Muscle of leg (tissue), 11 donors: ENCODE data around the gene DUSP15. TPM values are rescaled to one million over a fixed set of nuclear protein-coding genes. Genes with fewer than 3 reads are reported as not detected.

Source experiments
- DNase-seq: peaks from one replicate; pipeline ENCODE4 v3.0.0; 2013
- H3K27ac ChIP-seq: one replicate; pipeline ENCODE4 v1.5.1; 2013; ENCODE audit warnings: mild to moderate bottlenecking, low read length, control low read depth
- H3K27me3 ChIP-seq: one replicate; pipeline ENCODE4 v1.6.1; 2013; ENCODE audit warnings: low read length; ENCODE audit not compliant: control insufficient read depth, insufficient read depth
- H3K36me3 ChIP-seq: one replicate; pipeline ENCODE4 v1.6.1; 2013; ENCODE audit warnings: low read length; ENCODE audit not compliant: control insufficient read depth, insufficient read depth
- H3K4me1 ChIP-seq: one replicate; pipeline ENCODE4 v1.6.1; 2013; ENCODE audit warnings: low read length; ENCODE audit not compliant: control insufficient read depth, insufficient read depth
- H3K4me3 ChIP-seq: one replicate; pipeline ENCODE4 v1.5.1; 2013; ENCODE audit warnings: low read length, control low read depth
- H3K9me3 ChIP-seq: replicated peaks from 2 replicates; pipeline ENCODE4 v1.6.1; 2013; ENCODE audit warnings: low read depth, low read length; ENCODE audit not compliant: control insufficient read depth
- WGBS: methylation state at CpG from one replicate; pipeline ENCODE4 v1.1.5; 2013; ENCODE audit warnings: missing lambda C conversion rate; ENCODE audit not compliant: insufficient coverage; 5-methylcytosine and 5-hydroxymethylcytosine counted together
- polyA plus RNA-seq, 8 donors: library from polyadenylated mRNA; unstranded; fragments of 120-200 nt; gene quantifications; one replicate each; pipeline versions ENCODE4 v1.2.1 to v1.2.3, GENCODE V29; 2013; ENCODE audit warnings: inconsistent platforms in 1 of 8, low replicate concordance in 1 of 8; ENCODE audit not compliant: insufficient read length in 8 of 8, insufficient read depth in 1 of 8
- total RNA-seq: library from RNA; stranded (reverse); fragments of 120-200 nt; gene quantifications from one replicate; pipeline ENCODE4 v1.2.4, GENCODE V29; 2013

The DUSP15 gene
- total and polyA plus RNA-seq, 9 donors: 1.6 to 5.1 (median 2.4) TPM

DNA sequence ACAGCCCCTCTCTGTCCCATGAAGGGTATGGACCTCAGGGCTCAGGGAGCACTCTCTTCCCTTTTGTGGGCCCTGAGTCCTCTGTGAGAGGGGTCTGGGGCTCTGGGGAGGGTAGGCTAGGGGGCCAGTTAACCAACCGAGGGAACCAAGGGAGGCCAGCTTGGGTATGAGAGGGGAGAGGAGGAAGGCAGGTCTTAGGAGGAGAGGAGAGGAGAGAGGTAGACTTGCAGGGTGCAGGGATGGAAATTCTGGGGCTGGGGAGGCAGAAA, 720 bp downstream of the DUSP15 start:
- Histone ChIP-seq H3K27me3 (peaks cover 20% of the 10 kb centered on the region), H3K27ac (no peak overlapping the region), H3K4me1 (peaks cover 13% of the 10 kb centered on the region), H3K4me3 (peak overlapping the region; percentile 36), H3K9me3 (no peaks in the 10 kb centered on the region), H3K36me3 (no peaks in the 10 kb centered on the region)
- no peak for DNase-seq
- 0% methylated on average over 1 of the region's 1 CpG for WGBS

DNA sequence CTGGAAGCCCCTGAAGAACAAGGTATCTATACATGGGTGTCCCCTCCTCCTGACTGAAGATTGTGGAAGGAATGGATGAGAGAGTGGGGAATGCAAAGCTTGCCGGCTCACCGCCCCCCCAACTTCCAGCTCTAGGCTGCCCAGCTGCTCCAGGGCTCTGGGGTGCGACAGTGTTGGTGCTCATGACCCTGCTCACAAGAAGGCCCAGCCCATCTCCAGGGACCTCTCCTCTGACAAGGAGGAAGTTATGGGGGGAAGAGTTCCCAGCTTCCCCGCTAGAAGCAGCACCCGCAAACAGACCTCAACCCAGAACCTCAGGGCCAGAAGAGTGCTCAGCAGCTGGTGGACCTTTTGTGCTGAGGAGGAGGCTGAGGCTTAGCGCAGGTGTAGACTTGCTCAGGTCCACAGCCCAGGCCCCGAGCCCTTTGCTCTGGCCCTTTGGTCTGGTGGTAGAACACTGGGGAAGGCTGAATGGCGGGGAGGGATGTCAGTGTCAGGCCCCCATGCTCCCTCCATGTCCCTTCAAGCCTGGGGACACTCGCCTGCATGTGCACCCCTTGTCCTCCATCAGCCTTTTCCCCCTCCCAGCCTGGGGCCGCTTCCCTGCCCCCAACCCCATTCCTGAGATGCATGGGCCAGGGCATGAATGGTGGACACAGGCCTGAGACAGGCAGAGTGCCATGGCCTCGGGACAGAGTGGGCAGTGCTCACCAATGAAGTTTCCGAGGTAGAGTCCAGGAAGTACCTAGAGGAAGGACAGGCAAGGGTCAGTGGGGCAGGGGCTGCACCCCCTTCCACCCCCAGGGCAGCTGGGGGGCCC, 1.3 kb downstream of the DUSP15 start:
- H3K36me3 ChIP-seq: no peaks in the 10 kb centered on the region
- H3K27me3 ChIP-seq: peaks cover 20% of the 10 kb centered on the region
- peaks cover 13% of the 10 kb centered on the region for H3K4me1 ChIP-seq
- no peak overlapping the region for H3K27ac ChIP-seq
- 75% methylated on average over 4 of the region's 12 CpGs for WGBS
- no peaks in the 10 kb centered on the region for H3K9me3 ChIP-seq
- no peak for DNase-seq
- no peak overlapping the region for H3K4me3 ChIP-seq

DNA sequence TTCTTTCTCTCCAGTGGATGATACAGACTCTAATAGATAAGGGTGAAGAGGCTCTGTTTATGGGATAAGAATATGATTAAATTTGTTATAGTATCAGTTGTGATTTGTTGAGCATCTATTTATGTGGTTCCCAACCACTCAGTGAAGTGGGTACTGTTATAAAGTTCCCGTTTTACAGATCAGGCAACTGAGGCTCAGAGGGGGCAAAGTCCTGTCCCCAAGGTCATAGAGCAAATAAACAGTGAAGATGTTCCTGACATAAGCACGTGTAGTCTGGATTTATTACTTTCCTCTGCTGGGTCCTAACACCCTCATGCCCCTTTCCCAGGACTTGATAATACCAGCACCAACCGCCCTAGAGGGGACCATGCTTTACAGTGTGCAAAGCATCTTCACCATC, 4.1 kb downstream of the DUSP15 start:
- peaks cover 16% of the 10 kb centered on the region for H3K27me3 ChIP-seq
- H3K9me3 ChIP-seq: no peaks in the 10 kb centered on the region
- 79% methylated on average over 3 of the region's 3 CpGs for WGBS
- H3K4me1 ChIP-seq: peaks cover 13% of the 10 kb centered on the region
- H3K27ac ChIP-seq: no peak overlapping the region
- H3K4me3 ChIP-seq: no peak overlapping the region
- no peaks in the 10 kb centered on the region for H3K36me3 ChIP-seq
- no peak for DNase-seq

DNA sequence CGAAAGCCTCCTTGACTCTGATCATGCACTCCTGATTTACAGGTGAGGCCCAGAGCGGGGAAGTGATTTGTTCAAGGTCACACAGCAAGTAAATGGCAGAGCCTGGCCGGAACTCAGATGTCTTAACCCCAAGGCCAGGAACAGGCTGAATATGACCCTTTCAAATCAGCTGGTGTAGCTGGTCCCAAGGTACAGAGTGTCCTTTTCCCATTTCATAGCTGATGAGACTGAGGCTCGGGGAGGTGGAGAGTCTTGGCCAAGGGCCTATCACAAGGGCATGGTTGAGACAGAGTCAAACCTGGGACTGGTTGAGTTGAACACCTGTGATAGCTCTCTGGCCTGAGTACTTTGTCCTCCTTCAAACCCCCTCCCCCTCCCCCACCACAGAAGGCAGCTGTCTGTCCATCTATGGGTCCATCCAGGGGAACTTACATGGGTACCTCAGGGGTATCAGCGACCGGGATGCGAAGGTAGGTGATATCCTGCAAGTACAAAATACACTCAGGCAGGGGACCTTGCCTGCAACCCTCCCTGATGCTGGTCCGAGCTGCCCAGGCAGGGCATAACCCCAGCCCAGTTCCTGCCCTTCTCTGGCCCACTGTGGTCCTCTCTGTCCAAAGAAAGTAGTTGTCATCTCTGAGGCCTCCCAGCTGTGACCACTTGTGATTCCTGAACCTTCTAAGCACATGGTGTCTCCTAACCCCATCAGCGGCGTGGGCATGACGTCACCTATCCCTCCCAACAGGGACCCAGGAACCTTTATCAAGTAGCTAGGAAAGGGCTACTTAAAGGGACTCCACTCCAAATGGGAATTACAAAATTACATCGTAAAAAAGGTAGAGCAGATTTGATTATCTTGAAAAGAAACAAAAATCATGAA, 5.6 kb downstream of the DUSP15 start:
- Histone ChIP-seq H3K4me3 (no peak overlapping the region), H3K36me3 (no peaks in the 10 kb centered on the region), H3K9me3 (no peaks in the 10 kb centered on the region), H3K27me3 (peaks cover 23% of the 10 kb centered on the region), H3K4me1 (peaks cover 19% of the 10 kb centered on the region), H3K27ac (no peak overlapping the region)
- DNase-seq: no peak
- WGBS: 82% methylated on average over 9 of the region's 12 CpGs

DNA sequence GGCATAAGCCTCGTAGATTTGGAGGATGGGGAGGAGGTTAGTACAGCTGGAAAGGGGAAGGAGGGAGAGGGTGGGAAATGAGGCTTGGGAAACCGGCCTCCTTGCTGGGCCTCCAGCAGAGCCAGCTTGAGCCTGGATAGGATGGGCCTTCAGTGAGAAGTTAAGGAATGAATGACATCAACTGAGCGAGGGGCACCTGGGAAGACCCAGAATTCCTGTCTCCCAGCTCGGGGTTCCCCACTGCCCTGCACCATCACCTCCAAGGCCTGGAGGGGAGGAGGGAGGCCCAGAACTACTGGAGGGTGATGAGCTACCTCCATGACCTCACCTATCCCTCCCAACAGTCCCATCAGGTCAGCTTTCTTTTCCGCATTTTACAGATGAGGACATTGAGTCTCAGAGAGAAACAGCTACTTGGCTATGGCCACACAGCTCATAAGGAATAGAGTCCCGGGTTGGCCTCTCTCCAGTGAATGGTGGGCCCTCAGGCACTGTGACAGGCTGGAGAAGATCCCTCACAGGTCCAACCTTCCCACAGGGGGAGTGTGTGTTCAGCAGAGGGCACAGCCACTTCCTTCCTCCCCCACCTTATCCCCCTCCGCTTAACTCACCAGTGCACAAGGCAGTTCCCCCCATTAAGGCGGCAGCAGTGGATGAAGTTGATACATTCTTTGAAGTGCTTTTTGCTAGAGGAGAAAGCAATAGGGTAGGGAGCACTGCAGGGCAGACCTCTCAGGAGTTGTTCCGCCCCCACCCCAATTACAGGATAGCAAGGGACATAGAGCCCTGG, 6.8 kb downstream of the DUSP15 start:
- no peak for DNase-seq
- 52% methylated on average over 2 of the region's 9 CpGs for WGBS
- peaks cover 26% of the 10 kb centered on the region for H3K27me3 ChIP-seq
- H3K36me3 ChIP-seq: no peaks in the 10 kb centered on the region
- no peak overlapping the region for H3K27ac ChIP-seq
- peaks cover 13% of the 10 kb centered on the region for H3K4me1 ChIP-seq
- no peaks in the 10 kb centered on the region for H3K9me3 ChIP-seq
- H3K4me3 ChIP-seq: no peak overlapping the region

DNA sequence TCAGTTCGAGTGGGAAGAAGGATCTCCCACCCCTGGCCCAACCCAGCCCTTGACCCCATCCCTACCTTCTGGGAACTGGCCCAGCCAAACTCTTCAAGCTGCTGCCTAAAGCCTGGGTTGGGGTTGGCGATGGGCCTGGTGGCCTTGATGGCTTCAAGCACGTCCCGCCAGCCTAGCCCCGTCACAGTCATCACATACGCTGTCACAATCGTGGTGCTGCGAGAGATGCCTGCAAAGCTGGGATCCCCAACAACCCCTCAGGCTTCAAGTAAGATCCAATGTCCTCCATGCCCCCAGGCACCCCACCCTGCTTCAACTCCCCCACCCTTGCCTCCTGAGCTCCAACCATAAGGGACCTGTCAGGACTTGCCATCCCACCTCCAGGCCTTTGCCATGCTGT, 7.8 kb downstream of the DUSP15 start:
- Histone ChIP-seq H3K4me1 (peaks cover 13% of the 10 kb centered on the region), H3K4me3 (no peak overlapping the region), H3K27me3 (peaks cover 30% of the 10 kb centered on the region), H3K9me3 (no peaks in the 10 kb centered on the region), H3K36me3 (no peaks in the 10 kb centered on the region), H3K27ac (no peak overlapping the region)
- WGBS: 100% methylated on average over 1 of the region's 8 CpGs
- no peak for DNase-seq

DNA sequence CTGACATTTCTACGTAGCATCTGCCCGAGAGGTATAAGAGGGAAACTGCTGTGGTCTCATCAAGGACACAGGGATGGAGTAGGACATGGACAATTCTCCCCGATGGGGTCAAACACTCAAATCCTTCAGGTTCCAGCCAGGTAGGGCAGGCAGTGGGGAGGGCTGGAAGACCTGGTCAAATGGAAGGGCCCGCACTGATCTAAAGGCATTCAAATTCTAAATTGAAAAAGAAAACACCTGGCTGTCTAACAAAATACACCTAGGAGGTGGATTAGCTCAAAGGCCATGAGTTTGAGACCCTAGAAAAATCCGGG, 8.2 kb downstream of the DUSP15 start:
- DNase-seq: no peak
- Histone ChIP-seq H3K4me1 (peaks cover 13% of the 10 kb centered on the region), H3K27ac (no peak overlapping the region), H3K4me3 (no peak overlapping the region), H3K9me3 (no peaks in the 10 kb centered on the region), H3K27me3 (peaks cover 32% of the 10 kb centered on the region), H3K36me3 (no peaks in the 10 kb centered on the region)
- WGBS: 70% methylated on average over 2 of the region's 5 CpGs

DNA sequence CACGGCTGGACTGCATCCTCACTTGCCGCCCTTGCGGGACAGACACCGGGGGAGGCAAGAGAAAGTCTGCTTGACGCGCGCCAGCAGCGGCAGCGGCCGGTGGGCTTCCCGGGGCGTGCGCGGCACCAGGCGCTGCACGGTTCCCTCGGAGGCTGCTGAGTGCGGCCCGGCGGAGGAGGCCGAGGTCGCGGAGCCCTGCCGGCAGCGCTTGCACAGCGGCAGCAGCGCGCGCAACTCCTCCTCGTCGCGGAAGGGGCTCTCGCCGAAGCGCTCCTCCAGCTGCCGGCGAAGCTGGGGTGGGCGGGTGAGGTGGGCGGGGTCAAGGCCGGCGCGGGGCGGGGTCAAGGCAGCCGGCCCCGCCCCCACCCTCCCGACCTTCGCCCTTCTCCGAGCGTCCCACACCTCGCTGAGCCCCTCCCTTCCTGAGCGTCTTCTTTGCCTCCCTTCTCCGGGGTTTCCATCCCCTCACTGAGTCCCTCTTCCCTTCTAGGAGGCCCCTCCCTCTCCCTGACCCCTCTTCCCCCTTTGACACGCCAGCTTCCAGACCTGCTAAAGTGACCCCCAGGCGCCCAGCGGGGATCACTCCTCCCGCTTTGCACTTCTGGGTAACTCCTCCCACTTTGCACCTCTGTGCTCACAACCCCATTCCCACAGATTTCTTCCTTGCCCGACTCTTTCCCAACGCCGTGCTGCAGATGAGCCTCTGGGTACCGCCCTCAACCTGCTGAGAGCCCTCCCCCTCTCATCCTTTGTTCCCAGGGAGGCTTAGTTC, 8.8 kb downstream of the DUSP15 start:
- peaks cover 32% of the 10 kb centered on the region for H3K27me3 ChIP-seq
- peaks cover 13% of the 10 kb centered on the region for H3K4me1 ChIP-seq
- H3K9me3 ChIP-seq: no peaks in the 10 kb centered on the region
- H3K27ac ChIP-seq: no peak overlapping the region
- peak; percentile 83 for DNase-seq
- no peaks in the 10 kb centered on the region for H3K36me3 ChIP-seq
- peak overlapping the region; percentile 47 for H3K4me3 ChIP-seq
- WGBS: 3% methylated on average over 35 of the region's 60 CpGs

DNA sequence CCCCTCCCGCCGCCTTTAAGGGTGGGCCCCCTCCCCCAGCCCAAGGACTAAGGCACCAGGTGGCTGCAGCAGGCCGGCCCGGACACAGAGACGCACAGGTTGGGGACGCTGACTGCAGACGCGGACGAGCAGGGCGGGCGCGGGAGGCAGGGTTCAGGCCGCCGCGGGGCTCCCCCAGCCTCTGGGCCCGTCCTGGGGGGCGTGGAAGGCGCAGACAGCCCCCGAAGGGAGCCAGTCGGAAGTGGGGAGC, 9.3 kb downstream of the DUSP15 start:
- H3K27ac ChIP-seq: no peak overlapping the region
- peaks cover 34% of the 10 kb centered on the region for H3K27me3 ChIP-seq

More for the DNA sequence above, 9.3 kb downstream of the DUSP15 start:
- no peak for DNase-seq
- Histone ChIP-seq H3K36me3 (no peaks in the 10 kb centered on the region), H3K4me3 (peak overlapping the region; percentile 47), H3K4me1 (peaks cover 13% of the 10 kb centered on the region), H3K9me3 (no peaks in the 10 kb centered on the region)
- under 1% methylated on average over 20 of the region's 20 CpGs for WGBS
